GM15510 (cell line): Measurements from ENCODE around the gene METTL13.

Experiments used
- POLR2A ChIP-seq: IDR thresholded peaks from 3 replicates; pipeline ENCODE4 v1.6.1; 2011; ENCODE audit warnings: borderline replicate concordance; ENCODE audit not compliant: insufficient read length; ENCODE audit errors: extremely low read depth

METTL13 gene

DNA sequence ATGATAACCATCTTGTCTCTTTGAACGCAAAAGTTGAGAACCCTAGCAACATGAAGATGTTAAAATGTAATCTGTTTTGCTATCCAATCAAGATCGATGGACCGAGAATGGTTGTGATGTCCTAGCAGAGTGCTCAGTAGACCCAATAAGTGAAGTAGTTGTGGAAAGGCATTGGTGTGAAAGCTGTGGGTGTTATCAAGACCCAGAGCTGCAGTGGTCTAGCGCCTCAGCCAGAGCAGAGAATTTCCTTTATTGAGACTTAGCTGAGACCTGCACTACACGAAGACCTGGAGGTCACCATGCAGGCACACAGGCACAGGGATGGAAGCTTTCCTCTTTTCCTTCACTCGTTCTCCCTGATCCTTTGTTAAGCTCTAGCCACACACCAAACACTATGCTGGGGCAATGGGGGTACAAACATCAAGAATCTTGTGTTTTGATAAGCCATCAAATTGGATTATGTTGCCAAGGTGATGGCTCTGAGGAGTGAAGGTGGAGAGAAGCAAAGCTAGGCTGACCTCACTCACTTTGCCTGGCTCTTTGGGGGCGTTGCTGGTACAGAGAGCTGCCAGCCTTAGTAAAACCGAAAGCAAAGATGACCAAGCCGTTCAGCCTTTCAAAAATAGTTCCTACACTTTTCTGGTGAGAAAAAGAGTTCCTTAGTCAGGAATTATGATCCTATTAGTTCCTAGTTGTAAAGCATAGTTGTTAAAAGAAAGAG lies 24.1 kb downstream of the METTL13 start:
- no peak for TF ChIP-seq POLR2A

DNA sequence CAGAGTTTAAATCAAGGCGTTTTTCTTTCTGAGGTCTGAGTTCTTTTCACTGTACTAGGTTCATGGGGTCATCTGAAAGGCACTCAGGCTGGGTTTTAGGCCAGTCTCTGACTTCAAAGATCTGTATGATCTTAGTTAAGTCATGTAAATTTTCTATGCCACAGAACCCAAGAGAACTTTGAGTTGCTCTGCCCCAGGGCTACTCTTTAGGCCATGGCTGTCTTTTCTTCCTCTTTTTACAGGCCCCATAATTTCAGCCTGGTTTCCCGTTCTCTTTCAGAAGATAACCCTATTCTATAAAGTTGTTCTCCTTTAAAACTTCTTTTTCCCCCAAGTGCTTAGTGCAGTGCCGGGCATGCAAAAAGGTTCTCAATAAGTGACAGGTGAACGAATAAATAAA lies 26.1 kb downstream of the METTL13 start:
- no peak for TF ChIP-seq POLR2A

DNA sequence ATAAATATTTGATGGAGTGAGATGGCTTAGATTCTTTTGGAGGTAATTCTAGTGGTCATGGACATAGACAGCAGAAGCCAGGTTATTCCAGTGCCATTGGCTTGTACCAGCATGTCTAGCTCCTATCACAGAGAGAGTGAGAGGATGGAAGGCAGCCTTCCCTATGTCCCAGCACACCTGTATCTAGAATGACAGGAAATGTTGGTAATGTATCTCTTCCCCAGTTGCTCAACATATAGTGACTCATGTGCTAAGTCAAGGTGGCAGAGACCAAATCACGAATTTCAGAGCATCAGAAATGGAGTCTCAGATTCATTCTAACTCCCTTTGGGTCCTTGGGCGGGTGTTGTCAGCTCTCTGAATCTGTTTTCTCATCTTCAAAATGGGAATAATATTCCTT lies 28.4 kb downstream of the METTL13 start:
- no peak for TF ChIP-seq POLR2A

DNA sequence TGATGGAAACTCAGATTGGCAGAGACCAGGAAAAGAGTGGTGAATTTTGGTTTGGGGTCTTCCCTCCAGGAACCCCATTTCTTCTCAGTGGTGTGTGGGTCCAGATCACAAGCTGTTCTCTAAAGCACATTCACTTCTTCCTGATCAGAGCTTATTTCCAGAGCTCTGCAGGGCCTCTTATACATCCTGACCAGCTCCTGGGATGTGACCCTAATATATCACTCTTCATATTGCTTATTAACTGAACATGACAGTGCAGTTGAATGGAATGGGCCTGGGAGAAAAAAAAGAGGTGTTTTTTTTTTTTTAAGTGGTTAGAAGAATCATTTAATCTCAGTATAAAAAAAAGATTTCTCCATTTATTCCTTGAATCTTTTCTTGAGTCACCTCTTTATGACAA lies 30.2 kb downstream of the METTL13 start:
- no peak for TF ChIP-seq POLR2A

DNA sequence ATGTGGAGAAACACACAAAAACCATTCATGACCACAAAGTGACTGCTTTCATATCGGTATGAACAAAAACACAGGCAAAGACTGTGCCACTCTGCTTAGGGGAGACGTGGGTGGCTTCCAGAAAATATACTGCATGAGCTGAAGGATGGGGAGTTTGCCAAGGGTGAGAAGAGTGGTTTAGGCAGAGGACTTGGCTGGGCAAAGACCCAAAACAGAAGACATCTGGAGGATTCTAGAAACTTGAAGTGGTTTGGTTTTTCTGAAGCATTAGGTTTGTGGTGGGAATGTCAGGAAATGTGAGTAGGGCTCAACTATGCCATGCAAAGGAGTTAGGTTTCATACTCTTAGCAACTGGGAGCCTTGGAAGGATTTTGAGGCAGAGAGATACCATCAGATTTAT lies 33.2 kb downstream of the METTL13 start:
- TF ChIP-seq POLR2A, result no peak

DNA sequence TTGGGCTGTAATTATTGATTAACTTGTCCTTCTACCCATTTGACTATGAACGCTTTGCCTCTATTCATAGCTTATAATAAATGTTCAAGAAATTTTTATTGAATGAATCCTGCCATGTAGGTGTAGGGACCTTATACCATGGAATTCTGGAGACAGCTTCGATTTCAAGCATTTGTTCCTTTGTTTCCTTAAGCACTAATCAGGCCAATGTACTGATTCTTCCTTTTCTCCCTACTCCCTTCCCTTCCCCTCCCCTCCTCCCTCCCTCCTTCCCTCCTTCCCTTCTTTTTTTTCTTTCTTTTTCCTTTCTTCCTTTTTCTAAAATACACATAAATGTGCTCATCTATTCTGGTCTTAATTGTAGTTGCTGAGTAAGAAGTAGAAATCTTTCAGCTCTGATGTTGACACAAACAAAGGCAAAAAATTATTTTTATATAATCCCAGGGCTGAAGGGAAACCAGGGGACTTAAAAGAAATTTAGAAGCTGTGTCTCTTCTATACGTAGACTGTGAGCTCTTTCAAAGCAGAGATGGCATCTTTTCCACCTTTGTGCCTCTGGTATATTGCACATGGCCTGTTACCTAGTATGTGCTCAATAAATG lies 34.9 kb downstream of the METTL13 start:
- TF ChIP-seq POLR2A, result no peak

DNA sequence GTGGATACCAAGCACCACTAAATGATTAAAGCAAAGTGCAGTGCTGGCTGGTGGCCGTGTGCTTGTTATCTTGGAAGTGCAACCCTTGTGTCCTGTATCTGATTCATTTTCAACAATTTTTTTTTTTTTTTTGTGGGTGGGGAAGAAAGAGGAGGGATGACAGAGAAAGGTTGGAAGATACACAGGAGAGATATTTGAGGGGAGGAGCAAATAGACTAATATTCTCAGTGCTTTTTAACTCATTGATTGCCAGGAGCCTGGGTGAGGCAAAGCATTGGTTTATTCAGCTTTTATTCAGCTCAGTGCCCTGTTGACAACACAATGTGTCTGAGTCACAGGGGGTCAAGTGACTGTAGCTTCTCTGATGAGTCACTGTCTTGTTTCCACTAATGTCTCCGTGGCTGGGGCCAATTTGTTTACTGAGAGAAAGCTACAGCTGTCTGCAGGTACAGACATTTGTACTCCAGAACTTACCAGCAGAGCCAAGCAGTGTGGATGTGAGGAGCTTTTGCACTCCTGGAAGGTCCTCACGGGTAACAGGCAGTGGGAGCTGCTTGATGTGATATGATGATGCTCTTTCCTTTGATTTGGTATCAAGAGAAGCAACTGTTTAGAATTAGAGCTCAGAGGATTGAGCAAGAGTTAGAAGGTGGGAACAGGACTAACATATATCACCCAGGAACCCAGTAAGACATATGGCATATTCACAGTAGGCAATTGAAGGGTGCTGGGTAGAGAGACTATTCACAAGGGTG lies 36.2 kb downstream of the METTL13 start:
- no peak for TF ChIP-seq POLR2A

DNA sequence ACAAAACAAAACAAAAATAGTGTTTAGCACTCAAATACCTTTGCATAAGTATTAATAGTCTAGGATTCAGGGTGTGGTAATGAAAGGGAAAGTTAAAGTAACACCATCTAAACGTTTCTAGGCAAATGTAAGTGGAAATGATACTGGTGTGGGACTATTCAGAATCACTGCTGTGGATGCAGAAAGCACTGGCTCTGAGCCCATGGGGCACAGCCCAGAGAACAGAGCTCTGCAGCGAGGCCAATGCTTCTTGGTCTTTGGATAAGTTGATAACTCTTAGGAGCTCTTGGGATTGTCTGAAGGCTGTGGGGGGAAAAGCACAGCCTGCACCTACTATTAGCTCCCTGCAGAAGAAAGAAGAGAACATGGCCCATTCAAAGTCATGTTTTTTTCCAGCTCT lies 38.5 kb downstream of the METTL13 start:
- no peak for TF ChIP-seq POLR2A

DNA sequence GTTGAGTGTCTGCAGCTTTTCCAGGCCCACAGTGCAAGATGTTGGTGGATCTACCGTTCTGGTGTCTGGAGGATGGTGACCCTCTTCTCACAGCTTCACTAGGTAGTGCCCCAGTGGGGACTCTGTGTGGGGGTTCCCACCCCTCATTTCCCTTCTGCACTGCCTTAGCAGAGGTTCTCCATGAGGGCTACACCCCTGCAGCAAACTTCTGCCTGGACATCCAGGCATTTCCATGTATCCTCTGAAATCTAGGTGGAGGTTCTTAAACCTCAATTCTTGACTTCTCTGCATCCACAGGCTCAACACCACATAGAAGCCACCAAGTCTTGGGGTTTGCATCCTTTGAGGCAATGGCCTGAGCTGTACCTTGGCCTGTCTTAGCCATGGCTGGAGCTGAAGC lies 45.5 kb downstream of the METTL13 start:
- TF ChIP-seq POLR2A, result no peak

DNA sequence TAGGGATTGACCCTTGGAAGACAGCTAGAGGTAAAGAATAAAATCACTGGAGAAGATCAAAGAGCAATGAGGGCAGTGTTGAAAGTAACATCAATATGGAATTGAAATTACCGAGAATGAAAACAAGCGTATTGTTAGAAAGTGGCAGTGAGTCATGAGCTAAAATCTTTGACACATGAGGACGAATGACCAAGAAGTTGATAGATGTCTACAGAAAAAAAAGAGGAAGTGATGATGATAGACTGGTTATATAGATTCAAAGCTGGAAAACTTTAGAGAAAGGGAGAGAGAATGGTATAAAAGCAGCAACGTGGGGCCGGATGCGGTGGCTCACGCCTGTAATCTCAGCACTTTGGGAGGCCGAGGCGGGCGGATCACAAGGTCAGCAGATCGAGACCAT lies 47.3 kb downstream of the METTL13 start:
- TF ChIP-seq POLR2A, result no peak

DNA sequence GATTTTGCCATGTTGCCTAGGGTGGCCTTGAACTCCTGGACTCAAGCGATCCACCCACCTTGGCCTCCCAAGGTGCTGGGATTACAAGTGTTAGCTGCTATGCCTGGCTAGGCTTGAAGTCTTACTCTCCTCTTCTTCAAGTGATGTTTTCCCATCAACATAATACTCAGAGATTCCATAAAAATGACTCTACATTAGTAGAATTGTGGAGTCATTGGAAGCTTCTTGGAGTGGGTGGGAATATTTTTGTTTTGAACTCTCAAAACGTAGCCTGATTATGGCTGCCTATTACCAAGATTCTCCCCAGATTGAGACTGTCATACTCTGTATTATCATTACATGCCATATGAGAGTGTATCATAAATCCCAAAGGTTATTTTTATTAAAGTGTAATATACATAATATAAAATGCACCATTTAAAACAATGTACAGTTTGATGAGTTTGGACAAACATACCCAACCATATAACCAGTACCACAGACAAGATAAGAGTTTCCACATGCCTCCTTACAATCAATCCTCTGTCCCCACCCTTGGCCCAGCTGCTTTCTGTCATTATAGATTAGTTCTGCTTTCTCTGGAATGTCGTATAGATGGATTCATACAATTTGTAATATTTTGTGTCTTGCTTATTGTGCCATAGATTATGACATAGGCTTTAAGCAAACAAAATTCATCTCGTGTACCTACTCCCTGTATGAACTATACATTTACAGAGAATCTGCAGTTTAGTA lies 51.8 kb downstream of the METTL13 start:
- no peak for TF ChIP-seq POLR2A

DNA sequence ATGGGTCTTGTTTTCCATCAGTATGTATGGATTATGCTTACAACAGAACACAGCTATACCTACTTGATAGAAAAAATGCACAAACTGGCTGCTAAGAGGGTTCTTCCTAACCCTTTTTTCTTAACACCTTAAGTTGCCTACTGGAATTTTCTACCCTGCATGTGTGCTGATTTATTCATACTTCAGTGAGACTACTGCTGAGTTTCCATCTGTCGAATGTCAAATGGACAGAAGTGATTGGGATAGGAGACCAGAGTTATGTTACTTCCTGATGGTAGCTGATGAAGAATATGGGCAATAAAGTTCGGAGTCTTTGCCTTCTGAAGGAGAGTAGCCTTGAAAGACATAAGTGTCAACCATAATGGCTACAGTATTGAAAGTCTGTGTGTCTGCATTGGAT lies 53.4 kb downstream of the METTL13 start:
- TF ChIP-seq POLR2A, result no peak

DNA sequence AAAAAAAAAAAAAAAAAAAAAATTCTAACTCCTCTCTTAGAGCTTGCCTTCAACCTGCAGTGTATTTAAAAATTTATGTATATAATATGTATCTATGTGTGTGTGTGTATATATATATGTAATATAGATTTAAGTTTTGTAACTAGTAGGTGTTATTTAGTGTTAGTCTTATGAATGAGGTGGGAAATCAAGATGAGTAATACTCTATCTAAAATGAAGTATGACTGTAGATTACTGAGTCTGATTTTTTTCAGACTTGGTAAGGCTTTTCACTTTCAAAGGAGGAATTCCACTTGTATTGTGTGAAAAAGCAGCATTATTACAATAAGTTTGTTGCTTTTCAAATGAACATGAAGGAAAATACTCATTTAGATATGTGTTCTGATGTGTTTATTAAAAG lies 54.4 kb downstream of the METTL13 start:
- TF ChIP-seq POLR2A, result no peak

DNA sequence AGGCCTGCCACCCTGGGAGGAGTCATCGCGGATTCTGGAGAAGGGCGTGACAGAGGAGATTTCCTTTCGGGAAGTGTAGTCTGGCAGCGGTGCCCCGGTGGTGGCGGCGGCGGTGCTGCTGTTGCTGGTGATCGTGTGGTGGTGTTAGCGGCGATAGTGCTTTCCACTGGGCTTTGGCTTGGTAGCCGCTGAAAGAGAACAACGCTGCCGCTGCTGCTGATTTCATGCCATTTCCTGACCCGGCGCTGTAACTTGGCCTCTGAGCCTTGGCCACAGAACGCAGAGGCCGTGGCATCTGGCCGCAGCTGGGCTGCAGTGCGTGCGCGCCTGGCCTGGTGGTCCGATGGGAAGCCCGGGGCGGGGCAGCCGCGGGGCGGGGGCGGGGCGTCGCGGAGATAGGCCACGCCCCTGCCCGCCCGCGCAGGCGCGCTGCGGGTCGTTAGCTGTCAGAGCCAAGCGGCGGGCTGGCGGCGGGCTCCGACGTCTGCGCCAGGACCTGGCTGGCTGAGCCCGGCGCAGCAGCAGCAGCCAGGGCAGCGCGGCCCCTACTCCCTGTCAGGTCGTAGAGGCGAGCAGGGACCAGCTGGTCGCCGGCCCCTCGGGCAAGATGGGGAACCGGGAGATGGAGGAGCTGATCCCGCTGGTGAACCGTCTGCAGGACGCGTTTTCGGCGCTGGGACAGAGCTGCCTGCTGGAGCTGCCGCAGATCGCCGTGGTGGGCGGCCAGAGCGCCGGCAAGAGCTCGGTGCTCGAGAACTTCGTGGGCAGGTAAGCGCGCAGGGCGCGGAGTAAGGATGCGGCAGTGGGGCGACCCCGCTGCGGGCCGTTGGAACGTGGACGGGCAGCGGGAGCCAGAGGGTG lies 59.8 kb downstream of the METTL13 start, which contains the start of gene DNM3:
DNM3 (plus strand) TSS at position 449 of the 861 bp plus-strand sequence; CDS start at position 608, 159 bp downstream.
- peak; percentile 17 for TF ChIP-seq POLR2A
